Mucosa of descending colon (tissue), 3 donors: ENCODE measurements around the gene KATNB1. TPM values are rescaled to one million over a fixed set of nuclear protein-coding genes. Genes with fewer than 3 reads are reported as not detected.
A peak's percentile ranks its signal among the peaks of the same experiment; 100 is the strongest.
"Not testable (repeated sequence)": the region's sequence is repeated elsewhere in the genome, so short reads cannot be mapped to it uniquely, and the experiment has no call there.

Experiments used
- ATAC-seq: fragments of 200-7000 bp; cut with Tn5 transposase; one replicate; pipeline ENCODE4 v1.9.1; 2020; ENCODE audit warnings: mild to moderate bottlenecking, moderate library complexity
- DNase-seq, 3 donors: peaks; one replicate each; pipeline ENCODE4 v3.0.0-alpha.2; 2020
- H3K36me3 ChIP-seq: fragments of 200-600 bp; one replicate; pipeline ENCODE4 v1.8.0; 2021; ENCODE audit warnings: low read depth, mild to moderate bottlenecking
- H3K4me1 ChIP-seq: fragments of 200-600 bp; one replicate; pipeline ENCODE4 v1.8.0; 2021; ENCODE audit warnings: low read depth, mild to moderate bottlenecking
- H3K4me3 ChIP-seq: fragments of 200-600 bp; one replicate; pipeline ENCODE4 v1.8.0; 2021; ENCODE audit warnings: mild to moderate bottlenecking
- H3K9me3 ChIP-seq: fragments of 200-600 bp; one replicate; pipeline ENCODE4 v1.8.0; 2021; ENCODE audit warnings: mild to moderate bottlenecking
- CTCF ChIP-seq: fragments of 200-600 bp; IDR thresholded peaks from one replicate; pipeline ENCODE4 v1.8.0; 2022; ENCODE audit warnings: antibody characterized with exemption, mild to moderate bottlenecking
- intact Hi-C, 2 donors: fragments of 100-400 bp; cut with DNase I in 1 of 2; cut with micrococcal nuclease in 1 of 2; formaldehyde crosslinking; loops; one replicate each; pipeline versions ENCODE4 v1.11.0 to v1.11.1; 2022; cut with DNase I, micrococcal nuclease
- total RNA-seq, 3 donors: library from RNA; stranded (reverse); fragmentation: NEBNext Ultra II Directional in 2 of 3; extraction: Animal tissue kit (Norgen Biotek cat#: 25700) in 2 of 3; gene quantifications; one replicate each; pipeline versions ENCODE4 v1.2.1 to v1.2.4, GENCODE V29; 2021 to 2023
- donor health status: DM: no; HTN: no; CAD: no; lungs with moderate emphysema.
- donor health status: DM: no; HTN: no; CAD: no.
- donor health status: DM: no; HTN: yes; CAD: no.

Gene KATNB1
- total RNA-seq, 3 donors from 2014 or later = 12.8 to 21.1 (median 17.9) TPM

DNA sequence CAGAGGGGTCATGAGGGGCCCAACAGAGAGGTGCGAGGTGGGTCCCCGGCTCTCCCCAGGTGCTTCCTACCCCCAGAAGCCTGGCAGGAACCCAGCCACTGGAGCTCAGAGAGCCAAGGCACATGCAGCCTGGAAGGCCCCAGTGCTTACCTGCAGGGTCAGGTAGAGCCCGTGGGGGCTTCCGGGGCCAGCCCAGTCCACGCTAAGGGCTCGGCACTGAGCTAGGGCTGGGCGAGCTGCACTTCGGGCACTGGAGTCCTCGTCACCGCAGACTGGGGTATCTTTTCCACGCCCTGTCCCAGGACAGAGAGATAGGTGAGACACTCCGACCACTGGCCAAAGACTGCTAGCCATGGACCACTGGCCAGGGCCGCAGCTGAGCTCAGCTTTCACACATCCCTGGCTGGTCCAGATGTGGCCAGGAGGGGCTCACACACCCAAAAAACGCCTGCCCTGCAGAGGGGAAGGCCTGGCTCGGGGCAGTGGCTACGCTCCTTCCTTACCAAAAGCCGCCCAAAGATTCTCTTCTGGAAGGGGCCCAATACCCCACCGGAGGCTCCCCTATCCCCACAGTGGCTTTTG lies 59.4 kb downstream of the KATNB1 start:
- intact Hi-C loops = loop anchor here in 1 of 2 donors (10.0 kb wide), 1 partner anchor 70 kb away; no protein-coding TSS in a partner anchor

GRCh38 chr16:57795431-57795878 lies 59.9 kb downstream of the KATNB1 start:
- Histone ChIP-seq H3K4me3 (no peak overlapping the region), H3K9me3 (no peaks in the 10 kb centered on the region), H3K36me3 (no peaks in the 10 kb centered on the region), H3K4me1 (peaks cover 18% of the 10 kb centered on the region)
- no peak for TF ChIP-seq CTCF
- intact Hi-C loops = loop anchor here in 1 of 2 donors (10.0 kb wide), 1 partner anchor 69 kb away; no protein-coding TSS in a partner anchor
- DNase-seq = peak in 2 of 3 donors; percentile 7 to 62
- ATAC-seq = peak; percentile 28

More for the DNA sequence above, 59.4 kb downstream of the KATNB1 start:
- Histone ChIP-seq H3K36me3 (no peaks in the 10 kb centered on the region), H3K4me3 (no peak overlapping the region), H3K9me3 (no peaks in the 10 kb centered on the region), H3K4me1 (peaks cover 14% of the 10 kb centered on the region)
- no peak for TF ChIP-seq CTCF
- DNase-seq (peak in 1 of 3 donors; percentile 34), ATAC-seq (no peak)

DNA sequence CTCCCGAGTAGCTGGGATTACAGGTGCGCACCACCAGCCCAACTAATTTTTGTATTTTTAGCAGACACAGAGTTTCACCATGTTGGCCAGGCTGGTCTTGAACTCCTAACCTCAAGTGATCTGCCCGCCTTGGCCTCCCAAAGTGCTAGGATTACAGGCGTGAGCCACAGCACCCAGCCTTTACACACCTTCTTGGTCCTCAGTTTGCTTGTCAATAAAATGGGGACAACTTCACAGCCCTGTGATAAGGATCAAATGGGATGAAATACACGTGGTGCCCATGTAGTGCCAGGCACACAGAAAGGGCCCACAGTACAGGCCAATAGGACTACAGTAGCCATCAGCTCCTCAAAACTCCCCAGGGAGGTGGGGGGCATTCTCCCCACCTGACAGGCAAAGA lies 60.4 kb downstream of the KATNB1 start:
- not testable (repeated sequence) for H3K36me3 ChIP-seq, H3K4me3 ChIP-seq, ATAC-seq, DNase-seq, H3K9me3 ChIP-seq
- intact Hi-C loops = loop anchor here in 1 of 2 donors (10.0 kb wide), 1 partner anchor 69 kb away; no protein-coding TSS in a partner anchor
- peaks cover 24% of the 10 kb centered on the region for H3K4me1 ChIP-seq

DNA sequence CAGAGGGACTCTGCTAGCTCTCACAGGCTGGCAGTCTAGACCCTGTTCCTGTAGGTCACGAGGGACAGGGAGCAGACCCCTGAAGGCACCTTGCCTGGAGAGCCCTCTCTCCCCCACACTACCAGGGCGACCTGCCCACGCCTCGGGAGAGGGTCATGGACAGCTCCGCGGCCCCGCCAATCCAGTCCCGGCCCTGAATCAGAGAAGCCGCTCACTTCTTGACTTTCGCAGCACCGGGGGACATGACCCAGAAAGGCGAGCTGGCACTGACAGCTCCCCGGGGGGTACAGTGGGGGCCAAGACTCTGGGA lies 61.6 kb downstream of the KATNB1 start:
- no peak for TF ChIP-seq CTCF
- no peak for ATAC-seq
- no peaks in the 10 kb centered on the region for H3K9me3 ChIP-seq
- DNase-seq = no peak
- H3K4me3 ChIP-seq = no peak overlapping the region
- H3K4me1 ChIP-seq = peaks cover 33% of the 10 kb centered on the region
- no peaks in the 10 kb centered on the region for H3K36me3 ChIP-seq
- intact Hi-C loops = loop anchor here in 1 of 2 donors (10.0 kb wide), 1 partner anchor 68 kb away; no protein-coding TSS in a partner anchor

GRCh38 chr16:57797526-57798266 lies 62.1 kb downstream of the KATNB1 start:
- no peaks in the 10 kb centered on the region for H3K9me3 ChIP-seq
- no peaks in the 10 kb centered on the region for H3K36me3 ChIP-seq
- peaks cover 35% of the 10 kb centered on the region for H3K4me1 ChIP-seq
- peak in 2 of 3 donors; percentile 46 to 53 for DNase-seq
- peak; percentile 54 for ATAC-seq
- intact Hi-C loops = loop anchor here in 1 of 2 donors (10.0 kb wide), 1 partner anchor 67 kb away; no protein-coding TSS in a partner anchor
- no peak overlapping the region for H3K4me3 ChIP-seq
- TF ChIP-seq CTCF = no peak

GRCh38 chr16:57798267-57798810 lies 62.8 kb downstream of the KATNB1 start:
- peaks cover 38% of the 10 kb centered on the region for H3K4me1 ChIP-seq
- intact Hi-C loops = loop anchor here in 1 of 2 donors (10.0 kb wide), 1 partner anchor 66 kb away; no protein-coding TSS in a partner anchor
- H3K36me3 ChIP-seq = no peaks in the 10 kb centered on the region
- no peak for TF ChIP-seq CTCF
- DNase-seq = peak in 1 of 3 donors; percentile 26
- no peaks in the 10 kb centered on the region for H3K9me3 ChIP-seq
- ATAC-seq = no peak
- no peak overlapping the region for H3K4me3 ChIP-seq
